NCI-H510A (cell line): ENCODE data around the gene CYP2J2.
A peak's percentile ranks its signal among the peaks of the same experiment; 100 is the strongest.
"Not testable (repeated sequence)": the region's sequence is repeated elsewhere in the genome, so short reads cannot be mapped to it uniquely, and the experiment has no call there.

Experiments used
- DNase-seq: peaks from one replicate; lab custom pipeline; 2025; lab: John Stamatoyannopoulos, UW

Gene CYP2J2

GRCh38 chr1:59857679-59858354 lies 68.8 kb downstream of the CYP2J2 start:
- DNase-seq: no peak

- peak; percentile 48 for DNase-seq
Measured at GRCh38 chr1:59856725-59857338, 69.7 kb downstream of the CYP2J2 start.

- DNase-seq: not testable (repeated sequence)
Measured at GRCh38 chr1:59855297-59855696, 71.3 kb downstream of the CYP2J2 start.

GRCh38 chr1:59852117-59852516 lies 74.5 kb downstream of the CYP2J2 start:
- DNase-seq: no peak

GRCh38 chr1:59846895-59847282 lies 79.7 kb downstream of the CYP2J2 start:
- no peak for DNase-seq

GRCh38 chr1:59846209-59846894 lies 80.2 kb downstream of the CYP2J2 start:
- no peak for DNase-seq

- DNase-seq: no peak
Measured at GRCh38 chr1:59845091-59845490, 81.5 kb downstream of the CYP2J2 start.
